Bronchus fibroblast of lung (primary cell): ENCODE data around the gene TBKBP1. TPM values are rescaled to one million over a fixed set of nuclear protein-coding genes. Genes with fewer than 3 reads are reported as not detected.

Experiments
- total RNA-seq: library from RNA; depleted of rRNA; stranded (reverse); fragments of >200 nt; gene quantifications from 2 replicates; pipeline ENCODE4 v1.2.3, GENCODE V29; 2015

Gene TBKBP1, protein sequence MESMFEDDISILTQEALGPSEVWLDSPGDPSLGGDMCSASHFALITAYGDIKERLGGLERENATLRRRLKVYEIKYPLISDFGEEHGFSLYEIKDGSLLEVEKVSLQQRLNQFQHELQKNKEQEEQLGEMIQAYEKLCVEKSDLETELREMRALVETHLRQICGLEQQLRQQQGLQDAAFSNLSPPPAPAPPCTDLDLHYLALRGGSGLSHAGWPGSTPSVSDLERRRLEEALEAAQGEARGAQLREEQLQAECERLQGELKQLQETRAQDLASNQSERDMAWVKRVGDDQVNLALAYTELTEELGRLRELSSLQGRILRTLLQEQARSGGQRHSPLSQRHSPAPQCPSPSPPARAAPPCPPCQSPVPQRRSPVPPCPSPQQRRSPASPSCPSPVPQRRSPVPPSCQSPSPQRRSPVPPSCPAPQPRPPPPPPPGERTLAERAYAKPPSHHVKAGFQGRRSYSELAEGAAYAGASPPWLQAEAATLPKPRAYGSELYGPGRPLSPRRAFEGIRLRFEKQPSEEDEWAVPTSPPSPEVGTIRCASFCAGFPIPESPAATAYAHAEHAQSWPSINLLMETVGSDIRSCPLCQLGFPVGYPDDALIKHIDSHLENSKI
- 2.7 and 3.6 TPM in 2 replicates for total RNA-seq

DNA sequence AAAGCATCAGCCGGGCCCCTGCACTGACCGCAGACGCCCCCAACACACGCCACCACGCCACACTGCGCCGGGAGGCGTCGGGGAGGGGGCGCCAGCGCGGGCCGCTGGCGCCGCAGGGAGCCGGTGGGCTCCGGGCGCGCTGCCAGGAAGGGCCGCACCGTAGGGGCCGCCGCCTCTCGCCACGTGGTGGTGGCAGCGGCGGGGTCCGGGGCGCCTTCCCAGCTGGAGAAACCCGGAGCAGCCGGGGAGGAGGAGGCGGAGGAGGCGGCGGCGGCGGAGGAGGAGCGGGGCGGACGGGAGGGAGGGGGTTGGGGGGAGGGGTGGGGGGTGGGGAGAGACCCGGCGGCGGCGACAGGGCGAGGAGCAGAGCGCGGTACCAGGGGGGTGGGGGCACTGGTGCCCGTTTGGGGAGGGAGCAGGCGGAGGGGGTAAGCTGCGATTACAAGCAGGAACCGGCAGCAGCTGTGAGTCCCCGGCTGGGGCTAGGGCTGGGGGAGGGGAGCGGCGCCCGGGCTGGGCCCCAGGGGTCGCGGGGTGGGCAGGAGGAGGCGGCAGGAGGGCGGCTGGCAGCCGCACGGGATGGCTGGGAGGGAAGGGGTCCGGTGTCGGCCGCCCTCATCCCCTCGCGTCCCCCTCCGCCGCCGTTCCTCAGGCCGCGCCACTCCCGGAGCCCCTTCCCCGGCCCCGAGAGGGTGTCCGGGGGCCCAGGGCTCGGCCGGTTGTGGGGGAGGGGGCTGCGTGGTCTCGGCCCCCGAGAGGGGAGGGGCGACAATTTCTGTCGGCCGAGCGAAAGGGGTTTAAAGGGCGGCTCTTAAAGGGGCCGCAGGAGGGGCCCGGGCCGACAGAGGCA lies at the start of gene TBKBP1:
TSS of gene TBKBP1 (plus strand) at position 431 of the 850 bp plus-strand sequence. CDS start 1,952 bp downstream, outside the sequence.

DNA sequence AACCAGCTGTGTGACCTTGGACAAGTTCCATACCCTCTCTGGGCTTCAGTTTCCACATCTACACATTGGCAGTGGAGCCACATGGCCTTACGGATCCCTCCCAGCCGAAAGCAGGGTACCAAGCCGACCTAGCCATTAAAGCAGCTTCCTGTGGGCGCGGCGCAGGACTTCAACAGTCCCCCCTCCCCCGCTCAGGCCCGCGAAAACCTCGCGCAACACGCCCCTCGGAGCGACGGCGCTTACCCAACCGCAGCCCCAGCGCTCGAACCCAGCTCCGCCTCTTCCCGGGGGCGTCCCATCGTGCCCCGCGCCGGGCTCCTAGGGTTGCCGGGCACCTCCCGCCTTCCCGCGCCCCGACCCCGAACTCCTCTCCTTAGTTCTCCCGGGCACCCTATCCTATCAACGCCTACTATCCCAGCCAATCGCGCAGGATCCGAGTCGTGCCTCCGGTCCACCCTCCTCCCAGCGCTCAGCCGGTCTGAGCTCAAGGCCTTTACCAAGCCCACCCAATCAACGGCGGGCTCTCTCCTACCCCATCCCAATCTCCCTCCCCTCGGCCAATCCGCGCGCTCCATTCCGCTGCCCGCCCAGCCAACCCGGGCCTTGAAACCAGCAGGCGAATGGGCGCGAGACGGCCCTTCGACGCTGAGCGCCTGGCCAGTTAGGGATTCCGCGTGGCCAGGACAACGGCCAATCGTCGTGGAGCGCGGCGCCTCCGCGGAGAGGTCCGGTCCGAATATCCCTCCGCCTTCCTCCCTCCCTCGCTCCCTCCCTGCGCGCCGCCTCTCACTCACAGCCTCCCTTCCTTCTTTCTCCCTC lies 44.6 kb upstream of the TBKBP1 start, which contains the start of gene KPNB1:
TSS of gene KPNB1 (plus strand) at position 767 of the 819 bp plus-strand sequence. CDS start 326 bp downstream, outside the sequence.

DNA sequence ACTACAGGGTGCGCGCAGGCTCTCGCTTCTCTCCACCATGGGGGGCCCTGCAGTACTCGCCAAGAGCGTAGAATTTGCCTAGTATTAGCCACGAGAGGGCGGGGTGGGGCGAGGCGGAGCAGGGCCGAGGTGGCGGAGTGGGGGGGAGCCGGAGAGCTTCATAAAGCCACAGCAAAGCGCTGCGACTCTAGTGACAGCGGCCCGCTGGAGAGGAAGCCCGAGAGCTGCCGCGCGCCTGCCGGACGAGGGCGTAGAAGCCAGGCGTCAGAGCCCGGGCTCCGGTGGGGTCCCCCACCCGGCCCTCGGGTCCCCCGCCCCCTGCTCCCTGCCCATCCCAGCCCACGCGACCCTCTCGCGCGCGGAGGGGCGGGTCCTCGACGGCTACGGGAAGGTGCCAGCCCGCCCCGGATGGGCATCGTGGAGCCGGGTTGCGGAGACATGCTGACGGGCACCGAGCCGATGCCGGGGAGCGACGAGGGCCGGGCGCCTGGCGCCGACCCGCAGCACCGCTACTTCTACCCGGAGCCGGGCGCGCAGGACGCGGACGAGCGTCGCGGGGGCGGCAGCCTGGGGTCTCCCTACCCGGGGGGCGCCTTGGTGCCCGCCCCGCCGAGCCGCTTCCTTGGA lies 39.2 kb downstream of the TBKBP1 start, which contains the start of gene TBX21:
TSS of gene TBX21 (plus strand) at position 190 of the 627 bp plus-strand sequence. CDS start at position 409, 219 bp downstream.

Other genes starting within 250 kb of the TBKBP1 start
- gene NPEPPS, start 163.1 kb upstream of the TBKBP1 start, total RNA-seq = 21.6 and 25.4 TPM in 2 replicates
- gene KPNB1, start 44.2 kb upstream of the TBKBP1 start, total RNA-seq = 280 and 315 TPM in 2 replicates
- not detected in 2 replicates for gene TBX21, start 39.1 kb downstream of the TBKBP1 start, total RNA-seq
- 4.2 and 4.7 TPM in 2 replicates for gene OSBPL7, start 127.6 kb downstream of the TBKBP1 start, total RNA-seq
- 58.6 and 62.4 TPM in 2 replicates for gene MRPL10, start 137.4 kb downstream of the TBKBP1 start, total RNA-seq
- gene LRRC46, start 137.5 kb downstream of the TBKBP1 start, total RNA-seq = 0.15 TPM in 1 of 2 replicates, not detected in the other
- 15.5 and 18.3 TPM in 2 replicates for gene SCRN2, start 147.1 kb downstream of the TBKBP1 start, total RNA-seq
- 0.15 and 0.34 TPM in 2 replicates for gene SP6, start 157.0 kb downstream of the TBKBP1 start, total RNA-seq
- 3.4 TPM in 2 replicates for gene SP2, start 202.1 kb downstream of the TBKBP1 start, total RNA-seq
- 27.2 and 27.9 TPM in 2 replicates for gene PNPO, start 247.4 kb downstream of the TBKBP1 start, total RNA-seq